Embryonic facial prominence (tissue), 1 donor: ENCODE data around the gene SORBS1.

ENCODE experiments used
- DNase-seq: peaks from one replicate; pipeline ENCODE4 v3.0.0-alpha.2; 2016; ENCODE audit errors: extremely low spot score

SORBS1 gene

DNA sequence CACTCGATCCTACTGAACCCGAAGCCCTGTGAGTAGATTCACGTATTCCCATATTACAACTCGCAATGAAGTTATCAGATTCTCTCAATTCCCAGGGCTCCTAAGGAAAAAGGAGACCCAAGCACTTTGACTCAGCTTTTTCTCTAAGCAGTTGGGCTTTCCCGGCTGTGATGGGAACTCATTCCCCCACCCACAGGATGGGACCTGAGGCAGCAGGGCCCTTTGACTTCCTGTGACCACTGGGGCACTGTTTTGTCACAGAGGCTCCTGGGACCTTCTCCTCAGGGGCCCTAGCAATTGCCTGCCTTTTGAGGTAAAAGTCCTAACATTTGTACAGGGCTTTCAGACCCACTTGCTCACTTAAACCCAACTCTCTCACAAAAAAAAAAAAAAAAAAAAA, 147.6 kb downstream of the SORBS1 start:
- DNase-seq = no peak

- DNase-seq = no peak
These were observed 149.5 kb downstream of the SORBS1 start for GRCh38 chr10:95411635-95412034.

- DNase-seq = no peak
These were observed 151.9 kb downstream of the SORBS1 start for GRCh38 chr10:95408983-95409873.

DNA sequence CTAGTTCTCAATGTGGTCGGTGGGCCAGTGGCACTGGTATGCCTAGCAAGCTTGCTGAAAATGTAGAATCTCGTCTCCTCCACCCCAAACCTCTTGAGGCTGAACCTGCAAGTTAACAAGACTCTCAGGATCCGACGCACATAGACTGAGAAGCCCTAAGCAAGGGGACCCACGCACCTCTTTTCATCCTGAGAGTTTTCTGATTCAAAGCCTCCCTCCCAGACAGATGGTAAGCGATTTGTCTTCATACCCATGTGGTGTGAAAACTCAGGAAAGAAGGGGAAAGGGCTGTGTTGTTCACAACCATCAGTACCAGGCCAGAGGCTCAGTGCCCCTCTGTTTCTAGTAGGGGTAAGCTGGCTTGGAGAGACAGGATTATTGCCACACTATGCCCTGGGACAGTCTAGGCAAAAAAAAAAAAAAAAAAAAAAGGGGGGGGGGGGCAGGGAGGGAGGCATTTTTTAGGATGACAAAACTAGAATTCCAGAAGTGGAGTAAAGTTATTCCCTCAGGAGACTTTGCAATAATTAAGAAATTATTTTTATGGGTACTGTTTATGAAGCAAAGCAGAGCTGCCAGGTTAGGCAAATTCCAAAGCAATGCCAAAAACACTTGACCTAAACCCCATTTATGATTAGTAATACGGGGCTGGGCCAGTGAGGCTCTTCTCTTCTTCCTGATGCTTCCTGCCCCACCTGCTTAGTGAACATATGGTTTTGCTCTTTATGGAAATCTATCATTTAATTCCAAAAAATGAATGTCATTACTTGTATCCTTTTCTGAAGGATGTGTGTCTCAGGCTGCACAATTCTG, 152.8 kb downstream of the SORBS1 start:
- DNase-seq = no peak

DNA sequence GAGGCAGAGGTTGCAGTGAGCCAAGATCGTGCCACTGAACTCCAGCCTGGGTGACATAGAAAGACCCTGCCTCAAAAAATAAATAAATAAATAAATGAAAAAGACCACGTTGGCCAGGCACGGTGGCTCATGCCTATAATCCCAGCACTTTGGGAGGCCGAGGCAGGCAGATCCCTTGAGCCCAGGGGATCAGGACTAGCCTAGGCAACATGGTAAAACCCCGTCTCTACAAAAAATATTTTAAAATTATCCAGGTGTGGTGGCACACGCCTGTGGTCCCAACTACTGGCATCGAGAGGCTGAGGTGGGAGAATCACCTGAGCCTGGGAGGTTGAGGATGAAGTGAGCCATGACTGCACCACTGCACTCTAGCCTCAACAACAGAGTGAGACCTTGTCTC, 153.6 kb downstream of the SORBS1 start:
- DNase-seq = no peak

DNA sequence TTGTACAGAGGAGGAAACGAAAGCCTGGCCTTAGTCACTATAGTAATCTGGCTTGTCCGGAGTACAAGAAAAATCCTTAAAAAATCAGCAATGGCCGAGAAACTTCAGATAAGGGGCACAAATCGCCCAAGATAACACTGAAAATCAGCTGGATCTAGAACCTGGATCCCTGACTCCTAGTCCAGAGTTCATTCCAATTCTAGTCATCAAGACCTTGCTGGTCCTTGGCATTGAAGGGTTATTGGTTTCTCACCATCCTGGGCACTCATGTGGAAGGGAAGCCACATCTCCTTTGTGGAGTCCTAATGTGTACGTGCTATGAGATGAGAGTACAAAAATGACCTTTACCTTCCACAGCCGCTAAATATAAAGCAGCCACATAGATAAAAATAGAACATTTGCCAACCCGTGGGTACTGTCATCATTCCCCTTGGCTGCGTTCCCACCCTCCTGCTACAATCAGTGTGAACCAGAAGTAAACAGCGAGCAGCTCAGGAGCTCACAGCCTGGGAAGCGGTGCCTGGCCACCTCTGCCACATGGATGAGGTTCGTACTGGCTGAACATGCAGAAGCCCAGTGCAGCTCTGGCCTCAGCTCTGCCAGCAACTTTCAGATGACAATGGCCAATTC, 154.4 kb downstream of the SORBS1 start:
- no peak for DNase-seq

GRCh38 chr10:95405655-95406054, 155.5 kb downstream of the SORBS1 start:
- no peak for DNase-seq

DNA sequence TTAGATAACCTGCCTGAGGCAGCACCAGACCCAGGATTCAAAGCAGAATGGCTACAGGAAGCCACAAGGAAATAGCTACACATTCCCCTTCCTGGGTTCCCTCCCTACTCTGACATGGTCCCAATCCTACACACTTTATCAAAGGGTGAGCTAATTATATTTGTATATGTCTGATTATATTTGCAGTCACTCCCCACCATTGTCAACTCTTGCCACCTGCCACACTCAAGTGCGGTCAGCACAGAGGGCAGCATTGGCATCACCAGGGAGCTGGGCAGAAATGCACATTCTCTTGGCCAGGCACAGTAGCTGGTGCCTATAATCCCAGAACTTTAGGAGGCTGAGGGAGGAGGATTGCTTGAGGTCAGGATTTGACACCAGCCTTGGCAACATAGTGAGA, 156.3 kb downstream of the SORBS1 start:
- no peak for DNase-seq

DNA sequence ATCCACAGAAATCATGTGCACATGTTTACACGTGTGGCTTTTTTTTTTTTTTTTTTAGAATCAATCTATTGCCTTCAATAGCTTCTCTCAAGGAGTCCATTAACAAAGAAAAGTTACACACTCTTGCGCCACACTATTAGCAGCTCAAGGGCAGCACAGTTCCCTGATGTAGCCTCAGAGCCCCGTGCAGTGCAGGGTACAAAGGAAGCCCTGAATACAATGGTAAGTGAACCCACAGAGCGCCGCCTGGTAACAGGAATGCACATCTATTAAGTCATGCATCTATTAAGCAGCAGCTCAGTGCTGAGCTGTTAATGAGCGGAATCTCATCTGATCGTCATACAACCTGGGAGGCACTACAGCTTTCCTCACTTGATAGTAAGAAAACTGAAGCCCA, 156.7 kb downstream of the SORBS1 start:
- no peak for DNase-seq

DNA sequence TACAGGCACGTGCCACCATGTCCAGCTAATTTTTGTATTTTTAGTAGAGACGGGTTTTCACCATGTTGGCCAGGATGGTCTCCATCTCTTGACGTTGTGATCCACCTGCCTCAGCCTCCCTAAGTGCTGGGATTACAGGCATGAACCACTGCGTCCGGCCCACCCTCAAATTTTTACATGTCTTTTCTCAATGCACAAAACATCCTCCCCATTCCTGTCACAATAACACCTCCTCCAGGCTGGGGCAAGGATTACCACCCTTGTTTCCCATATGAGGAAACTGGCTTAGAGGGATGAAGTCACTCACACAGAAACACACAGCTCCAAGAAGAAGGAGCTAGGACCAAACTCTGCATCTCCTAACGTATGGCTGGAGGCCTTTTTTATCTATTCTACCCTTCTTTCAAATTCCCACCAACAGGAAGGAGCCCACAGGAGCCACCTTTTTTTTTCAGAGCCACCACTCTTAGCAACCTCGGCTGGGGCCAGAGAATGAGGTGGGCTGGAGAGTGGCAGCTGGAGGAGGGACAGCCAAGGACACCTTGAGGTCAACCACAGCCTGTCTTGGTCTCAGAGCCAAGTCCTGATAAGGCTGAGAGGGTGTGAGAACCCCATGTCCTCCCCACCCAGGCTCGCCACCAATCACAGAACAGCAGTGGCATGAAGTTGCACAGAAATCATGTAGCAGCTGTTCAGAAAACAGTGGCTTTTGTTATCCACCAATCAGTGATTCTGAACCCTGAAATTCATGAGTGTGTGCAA, 157.3 kb downstream of the SORBS1 start:
- no peak for DNase-seq

DNA sequence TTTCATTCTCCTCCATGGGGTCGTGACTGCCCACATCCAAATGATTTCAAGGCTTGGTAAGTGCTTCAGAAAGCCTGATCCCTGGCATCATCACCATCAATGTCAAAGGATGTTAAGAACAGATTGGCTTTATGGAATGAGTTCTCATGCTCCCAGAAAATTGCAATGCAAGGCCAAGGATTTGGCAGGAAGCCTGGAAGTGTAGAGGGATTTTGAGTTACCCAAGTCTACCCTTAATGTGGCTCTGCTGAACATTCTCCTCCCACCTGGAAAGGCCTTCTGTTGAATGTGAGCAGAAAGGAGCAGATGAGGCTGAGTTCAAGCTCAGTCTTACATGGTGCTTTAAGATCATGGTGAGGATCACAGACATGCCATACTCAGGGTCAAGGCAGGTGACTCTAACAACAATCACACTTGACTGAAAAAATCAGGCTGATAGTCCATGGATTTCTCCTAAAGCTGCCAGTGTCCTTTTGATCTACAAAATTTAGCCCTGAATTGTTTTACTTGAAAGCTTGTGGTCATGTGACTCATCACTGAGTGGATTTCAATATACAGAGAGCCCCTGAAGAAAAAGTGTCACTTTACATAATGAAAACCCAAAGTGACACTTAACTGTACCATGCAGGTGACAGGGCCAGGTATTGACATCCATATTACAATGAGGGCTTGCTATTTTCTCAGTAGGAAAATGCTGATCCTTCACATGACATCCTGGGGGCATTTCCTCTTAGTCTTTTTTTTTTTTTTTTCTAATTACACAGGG, 159.3 kb downstream of the SORBS1 start:
- no peak for DNase-seq

DNA sequence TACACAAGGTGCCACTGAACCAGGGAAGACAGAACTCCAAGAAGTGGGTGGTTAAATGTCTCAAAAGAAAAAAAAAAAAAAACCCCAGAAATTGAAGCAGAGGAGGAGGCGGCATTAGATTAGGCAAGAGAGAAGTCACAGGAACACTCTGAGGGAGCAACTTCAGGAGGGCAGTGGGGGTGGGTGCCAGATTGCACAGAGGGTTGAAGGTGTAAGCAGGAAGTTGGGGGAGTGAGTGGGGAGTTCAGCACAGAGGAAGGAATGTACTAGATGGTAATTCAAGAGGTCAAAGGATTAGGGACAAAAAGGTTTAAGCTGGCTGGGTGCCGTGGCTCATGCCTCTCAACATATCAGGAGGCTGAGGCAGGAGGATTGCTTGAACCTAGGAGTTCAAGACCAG, 160.4 kb downstream of the SORBS1 start:
- no peak for DNase-seq

DNA sequence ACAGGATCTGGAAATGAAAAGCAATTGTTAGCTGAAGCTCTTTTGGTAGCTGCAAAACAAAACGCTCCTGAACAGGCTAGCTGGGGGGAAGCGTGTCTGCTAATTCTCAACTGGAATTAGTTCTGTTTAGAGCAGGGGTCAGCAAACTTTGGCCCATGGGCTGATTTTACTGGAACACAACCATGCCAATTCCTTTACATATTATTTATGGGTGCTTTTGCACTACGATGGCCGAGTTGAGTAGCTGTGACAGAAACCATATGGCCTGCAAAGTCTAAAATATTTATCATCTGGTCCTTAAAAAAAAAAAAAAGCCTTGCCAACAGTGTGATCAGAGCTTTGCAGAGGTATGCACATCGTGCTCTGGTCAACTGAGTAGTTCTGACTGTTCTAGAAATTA, 162.0 kb downstream of the SORBS1 start:
- no peak for DNase-seq

DNA sequence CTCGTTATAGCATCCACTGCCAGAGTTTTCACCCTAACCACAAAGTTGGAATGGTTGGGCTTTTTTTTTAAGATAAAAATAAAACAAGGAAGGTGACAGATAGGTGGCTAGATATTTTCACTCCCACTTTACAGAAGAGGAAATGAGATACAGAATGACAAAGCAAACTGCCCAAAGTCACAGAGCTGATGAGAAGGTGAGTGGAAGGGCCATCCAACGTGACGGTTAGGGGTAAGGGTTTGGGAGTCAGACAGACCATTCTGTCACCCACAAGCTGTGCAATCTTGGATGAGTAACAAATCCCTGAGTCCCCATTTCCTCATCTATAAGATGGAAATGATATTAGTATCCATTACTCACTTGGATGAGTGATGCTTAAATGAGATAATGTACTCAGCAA, 163.4 kb downstream of the SORBS1 start:
- DNase-seq = no peak

DNA sequence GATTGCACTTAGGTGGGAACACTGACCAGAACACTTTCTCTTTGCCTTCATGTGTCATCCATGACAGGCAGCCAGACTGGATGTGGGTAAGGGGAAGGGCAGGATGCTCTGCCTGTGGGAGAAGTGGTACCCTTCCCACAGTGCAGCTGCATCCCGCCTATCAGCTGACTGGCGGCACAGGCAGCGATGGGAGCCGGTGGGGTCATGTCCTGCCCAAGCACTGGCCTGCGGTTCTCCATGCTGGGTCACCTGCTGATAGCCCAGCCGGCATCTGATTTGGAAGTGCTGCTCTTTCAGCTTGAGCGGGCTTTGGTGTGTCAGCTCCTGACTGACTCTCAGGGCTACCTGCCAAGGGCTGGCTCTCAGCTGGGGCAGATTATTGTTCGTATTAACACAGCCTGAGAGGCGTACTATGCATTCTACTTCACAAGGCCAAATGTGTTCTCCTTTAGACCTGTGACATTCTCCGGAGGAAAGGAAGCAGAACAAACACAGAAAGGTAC, 165.2 kb downstream of the SORBS1 start:
- DNase-seq = no peak

GRCh38 chr10:95394161-95394880, 166.8 kb downstream of the SORBS1 start:
- no peak for DNase-seq

- no peak for DNase-seq
These were observed 168.4 kb downstream of the SORBS1 start for GRCh38 chr10:95392681-95393164.

- DNase-seq = no peak
These were observed 169.0 kb downstream of the SORBS1 start for GRCh38 chr10:95392217-95392584.

GRCh38 chr10:95391581-95392216, 169.5 kb downstream of the SORBS1 start:
- DNase-seq = peak; percentile 55

- DNase-seq = no peak
These were observed 170.0 kb downstream of the SORBS1 start for GRCh38 chr10:95391164-95391563.
